HepG2 (cell line): ENCODE data around the gene AP3D1. TPM values are rescaled to one million over a fixed set of nuclear protein-coding genes. Genes with fewer than 3 reads are reported as not detected.

Experiments
- DPF2 ChIP-seq: sonication (generic); formaldehyde crosslinking; IDR thresholded peaks from 2 replicates; pipeline ENCODE4 v1.4.0; 2020; ENCODE audit warnings: mild to moderate bottlenecking, low read depth, missing genetic modification reagents, borderline replicate concordance
- FOXO4 ChIP-seq: sonication (generic); formaldehyde crosslinking; conservative IDR thresholded peaks from 2 replicates; pipeline ENCODE4 v1.8.1; 2023; ENCODE audit warnings: missing genetic modification reagents
- GRHL1 ChIP-seq: sonication (generic); formaldehyde crosslinking; conservative IDR thresholded peaks from 2 replicates; pipeline ENCODE4 v1.8.0; 2022; ENCODE audit warnings: missing genetic modification reagents
- MLXIP ChIP-seq: sonication (generic); formaldehyde crosslinking; IDR thresholded peaks from 2 replicates; pipeline ENCODE4 v1.9.0; 2021; ENCODE audit warnings: missing genetic modification reagents, borderline replicate concordance
- NFYB ChIP-seq: sonication (generic); formaldehyde crosslinking; IDR thresholded peaks from 2 replicates; pipeline ENCODE4 v1.4.0; 2020; ENCODE audit warnings: missing genetic modification reagents
- PCBP2 ChIP-seq: fragments of 200-400 bp; formaldehyde crosslinking; optimal IDR thresholded peaks from 2 replicates; pipeline ENCODE3; 2018; ENCODE audit warnings: low read length, low read depth; ENCODE audit not compliant: poor library complexity, severe bottlenecking
- ZBED4 ChIP-seq: sonication (generic); formaldehyde crosslinking; IDR thresholded peaks from 2 replicates; pipeline ENCODE4 v1.4.0; 2020; ENCODE audit warnings: missing genetic modification reagents, borderline replicate concordance
- ZBTB37 ChIP-seq: sonication (generic); formaldehyde crosslinking; IDR thresholded peaks from 2 replicates; pipeline ENCODE4 v1.4.0; 2020; ENCODE audit warnings: mild to moderate bottlenecking, missing genetic modification reagents
- ZNF563 ChIP-seq: sonication (generic); formaldehyde crosslinking; IDR thresholded peaks from 2 replicates; pipeline ENCODE4 v1.8.0; 2022; ENCODE audit warnings: mild to moderate bottlenecking, moderate library complexity, missing genetic modification reagents
- ZNF674 ChIP-seq: sonication (generic); formaldehyde crosslinking; IDR thresholded peaks from 2 replicates; pipeline ENCODE4 v1.5.0; 2020; ENCODE audit warnings: low read depth, mild to moderate bottlenecking, missing genetic modification reagents
- ZNF691 ChIP-seq: sonication (generic); formaldehyde crosslinking; IDR thresholded peaks from 2 replicates; pipeline ENCODE4 v1.4.0; 2020; ENCODE audit warnings: missing genetic modification reagents, low read depth, mild to moderate bottlenecking, borderline replicate concordance
- polyA plus RNA-seq, 8 experiments: library from polyadenylated mRNA; depleted of rRNA in 3 of 8; stranded (reverse) in 7 of 8; unstranded in 1 of 8; fragments of >200 nt; fragmentation: Illumina TruSeq in 4 of 8; extraction: Trizol in 4 of 8; gene quantifications; 2 replicates each; pipeline versions ENCODE4 v1.2.1 to v1.2.3, GENCODE V29; 2011 to 2016; ENCODE audit warnings: low read depth in 4 of 8, missing spikeins in 1 of 8, mixed read lengths in 1 of 8; ENCODE audit not compliant: insufficient read depth in 1 of 8
- total RNA-seq, 5 experiments: library from RNA; depleted of rRNA; stranded (reverse); fragments of >200 nt; fragmentation: Illumina TruSeq; extraction: Trizol; gene quantifications; 2 replicates each; pipeline ENCODE4 v1.2.3, GENCODE V29; 2016; ENCODE audit warnings: low read depth in 1 of 5

The AP3D1 gene
- total and polyA plus RNA-seq, 2 of the 13 experiments (the other 11 are each of a cell fraction or from before 2014, with no cell fraction given): 68.0 to 82.6 TPM

- TF ChIP-seq ZNF674 (CRISPR knock-in tag) (no peak), GRHL1 (CRISPR knock-in tag) (no peak), PCBP2 (no peak), MLXIP (CRISPR knock-in tag) (no peak), ZNF563 (CRISPR knock-in tag) (no peak; the same call in 1 of the 2 replicates), ZNF691 (CRISPR knock-in tag) (no peak), ZBTB37 (peak; percentile 85), NFYB (CRISPR knock-in tag) (peak; percentile 31; the same call in 1 of the 2 replicates), FOXO4 (CRISPR knock-in tag) (no peak), DPF2 (CRISPR knock-in tag) (no peak), ZBED4 (CRISPR knock-in tag) (no peak)
Observed at GRCh38 chr19:2166741-2167738, 15.7 kb upstream of the AP3D1 start (continued).
